ENCODE measurements around the gene GLIPR1L1.

DNA sequence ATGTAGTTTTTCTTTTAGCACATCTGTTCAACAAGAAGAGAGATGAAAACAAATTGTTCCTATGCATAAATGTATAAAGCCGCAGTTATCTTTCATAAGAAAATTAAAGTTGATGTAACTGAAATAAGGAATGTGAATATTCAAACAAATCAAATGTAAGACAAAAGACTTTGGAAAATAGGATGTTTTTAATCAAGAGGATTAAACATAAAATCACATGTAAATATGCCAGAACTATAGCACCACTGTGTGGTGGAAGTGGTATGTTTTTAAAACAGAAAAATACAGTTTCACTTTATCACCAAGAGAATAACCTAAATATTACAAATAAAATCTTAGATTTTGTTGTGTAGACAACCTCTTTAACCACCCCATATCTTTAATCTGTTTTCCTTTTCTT is 44.7 kb upstream of the GLIPR1L1 start:
- TF ChIP-seq CTCF (IDR thresholded peaks at IDR 0.05) (peak in 4 of 7 experiments; percentile 8 to 32 (median 23)), POLR2A (IDR thresholded peaks at IDR 0.05) (no peak)
